OCI-LY7 (cell line): ENCODE results near the gene CTNNA3. TPM values are rescaled to one million over a fixed set of nuclear protein-coding genes. Genes with fewer than 3 reads are reported as not detected.
A peak's percentile ranks its signal among the peaks of the same experiment; 100 is the strongest.

Source experiments
- BruUV-seq: library from RNA; stranded (reverse); fragments of 400-500 nt; replicated peaks from 2 replicates; lab custom pipeline; 2021; lab: Mats Ljungman, UMichigan
- CTCF ChIA-PET: fragments of 300-600 bp; sonication (Branson Sonifier 250); formaldehyde crosslinking; loops from one replicate; lab custom pipeline; 2022; ENCODE audit warnings: antibody characterized with exemption; ENCODE audit not compliant: unreplicated experiment; lab: Charles Lee
- POLR2A ChIA-PET: fragments of 300-600 bp; sonication (Branson Sonifier 250); formaldehyde crosslinking; loops from one replicate; lab custom pipeline; 2022; ENCODE audit warnings: antibody characterized with exemption; lab: Charles Lee
- DNase-seq: peaks from one replicate; pipeline ENCODE4 v3.0.0-alpha.2; 2015; ENCODE audit warnings: low spot score
- H2AFZ ChIP-seq: fragments of 200-600 bp; sonication (generic), shearing (Covaris generic); 2 replicates; pipeline ENCODE4 v1.6.1; 2014; ENCODE audit warnings: mild to moderate bottlenecking, antibody characterized with exemption, low read length, moderate library complexity
- H3K27ac ChIP-seq: fragments of 200-600 bp; sonication (generic); 2 replicates; pipeline ENCODE4 v1.5.1; 2014; ENCODE audit warnings: mixed run types, low read depth, mild to moderate bottlenecking, moderate library complexity, low read length, inconsistent platforms; ENCODE audit not compliant: poor library complexity, severe bottlenecking
- H3K36me3 ChIP-seq: fragments of 200-600 bp; sonication (generic); 2 replicates; pipeline ENCODE4 v1.6.1; 2014; ENCODE audit warnings: mild to moderate bottlenecking, antibody characterized with exemption, low read length, moderate library complexity, mixed read lengths; ENCODE audit not compliant: insufficient read depth
- H3K4me1 ChIP-seq: fragments of 200-600 bp; sonication (generic); 2 replicates; pipeline ENCODE4 v1.5.1; 2014; ENCODE audit warnings: mild to moderate bottlenecking, low read length; ENCODE audit not compliant: insufficient read depth, poor library complexity, severe bottlenecking
- H3K4me2 ChIP-seq: fragments of 200-600 bp; sonication (generic); 2 replicates; pipeline ENCODE4 v1.6.1; 2014; ENCODE audit warnings: mild to moderate bottlenecking, low read length
- H3K4me3 ChIP-seq: fragments of 200-600 bp; sonication (generic); 2 replicates; pipeline ENCODE4 v1.5.1; 2014; ENCODE audit warnings: mild to moderate bottlenecking, low read depth, low read length; ENCODE audit not compliant: poor library complexity, severe bottlenecking
- H3K79me2 ChIP-seq: fragments of 200-600 bp; sonication (generic); 2 replicates; pipeline ENCODE4 v1.6.1; 2016; ENCODE audit warnings: low read depth, mild to moderate bottlenecking, low read length, moderate library complexity, mixed read lengths; ENCODE audit not compliant: insufficient read depth
- H3K9me2 ChIP-seq: fragments of 200-600 bp; sonication (generic); 2 replicates; pipeline ENCODE4 v1.6.1; 2016; ENCODE audit warnings: mild to moderate bottlenecking, low read length, mixed read lengths; ENCODE audit not compliant: insufficient read depth
- H3K9me3 ChIP-seq: fragments of 200-600 bp; sonication (generic); 2 replicates; pipeline ENCODE4 v1.6.1; 2014; ENCODE audit warnings: mild to moderate bottlenecking, mixed run types, low read length, mixed read lengths
- H4K20me1 ChIP-seq: fragments of 200-600 bp; sonication (generic); 2 replicates; pipeline ENCODE4 v1.6.1; 2014; ENCODE audit warnings: mild to moderate bottlenecking, antibody characterized with exemption, low read length, moderate library complexity, mixed read lengths; ENCODE audit not compliant: insufficient read depth
- EZH2phosphoT487 ChIP-seq: fragments of 200-600 bp; sonication (generic); IDR thresholded peaks from 2 replicates; pipeline ENCODE4 v1.6.1; 2018; ENCODE audit warnings: low read depth, borderline replicate concordance, mild to moderate bottlenecking, mixed run types, antibody characterized with exemption, low read length, moderate library complexity, mixed read lengths
- intact Hi-C: fragments of 100-400 bp; cut with micrococcal nuclease; formaldehyde crosslinking; loops from one replicate; pipeline ENCODE4 v1.10.0; 2022; ENCODE audit not compliant: unreplicated experiment
- total RNA-seq, 2 experiments: library from RNA; depleted of rRNA in 1 of 2; stranded (reverse); fragments of >200 nt in 1 of 2; shearing (Covaris generic) in 1 of 2; gene quantifications; 2 replicates each; pipeline ENCODE4 v1.2.3, GENCODE V29; 2014 to 2022
- TF ChIP-seq, protein P1 (sequence below): fragments of 200-600 bp; sonication (generic); conservative IDR thresholded peaks from 2 replicates; pipeline ENCODE4 v1.5.1; 2014; ENCODE audit warnings: mild to moderate bottlenecking, antibody characterized with exemption, low read length, moderate library complexity, mixed read lengths

Gene CTNNA3
- total RNA-seq, 2 experiments from 2014 or later = not detected

DNA sequence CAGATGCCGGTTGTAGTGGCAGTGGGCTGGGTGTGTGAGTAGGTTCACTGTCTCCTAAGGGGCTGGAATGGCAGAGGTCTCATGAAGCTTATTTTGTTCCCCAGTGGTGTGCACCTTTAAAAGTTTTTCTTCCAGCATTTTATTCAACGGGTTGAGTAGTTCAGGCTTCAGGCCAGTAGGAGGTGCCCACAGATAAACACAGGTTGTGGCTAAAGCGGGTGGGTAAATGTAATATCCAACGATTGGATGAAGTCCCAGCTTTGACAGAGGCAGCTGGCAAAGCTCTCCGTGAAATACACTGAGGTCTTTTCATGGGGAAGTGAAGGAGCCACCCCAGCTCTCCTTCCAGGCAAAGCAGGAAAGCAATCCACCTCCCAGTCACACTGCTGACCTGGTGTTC, 1109.9 kb downstream of the CTNNA3 start:
- intact Hi-C loops = no loop called here
- no peak overlapping the region for H2AFZ ChIP-seq
- H3K9me3 ChIP-seq = no peaks in the 10 kb centered on the region
- no peaks in the 10 kb centered on the region for H3K9me2 ChIP-seq
- H3K4me1 ChIP-seq = no peaks in the 10 kb centered on the region
- H3K4me2 ChIP-seq = no peak overlapping the region
- H3K36me3 ChIP-seq = no peaks in the 10 kb centered on the region
- POLR2A ChIA-PET = interaction anchor here (0.8 kb wide), 1 partner anchor 9 kb away, joined by 3 read pairs; no protein-coding TSS in a partner anchor
- TF ChIP-seq, protein P1, sequence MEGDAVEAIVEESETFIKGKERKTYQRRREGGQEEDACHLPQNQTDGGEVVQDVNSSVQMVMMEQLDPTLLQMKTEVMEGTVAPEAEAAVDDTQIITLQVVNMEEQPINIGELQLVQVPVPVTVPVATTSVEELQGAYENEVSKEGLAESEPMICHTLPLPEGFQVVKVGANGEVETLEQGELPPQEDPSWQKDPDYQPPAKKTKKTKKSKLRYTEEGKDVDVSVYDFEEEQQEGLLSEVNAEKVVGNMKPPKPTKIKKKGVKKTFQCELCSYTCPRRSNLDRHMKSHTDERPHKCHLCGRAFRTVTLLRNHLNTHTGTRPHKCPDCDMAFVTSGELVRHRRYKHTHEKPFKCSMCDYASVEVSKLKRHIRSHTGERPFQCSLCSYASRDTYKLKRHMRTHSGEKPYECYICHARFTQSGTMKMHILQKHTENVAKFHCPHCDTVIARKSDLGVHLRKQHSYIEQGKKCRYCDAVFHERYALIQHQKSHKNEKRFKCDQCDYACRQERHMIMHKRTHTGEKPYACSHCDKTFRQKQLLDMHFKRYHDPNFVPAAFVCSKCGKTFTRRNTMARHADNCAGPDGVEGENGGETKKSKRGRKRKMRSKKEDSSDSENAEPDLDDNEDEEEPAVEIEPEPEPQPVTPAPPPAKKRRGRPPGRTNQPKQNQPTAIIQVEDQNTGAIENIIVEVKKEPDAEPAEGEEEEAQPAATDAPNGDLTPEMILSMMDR = 0 out of 2 replicates have a peak, but pooled peaks have one; percentile 16
- TF ChIP-seq EZH2phosphoT487 = no peak
- no peak for DNase-seq
- CTCF ChIA-PET = no interaction called here
- no TSS peak for BruUV-seq
- no peaks in the 10 kb centered on the region for H3K79me2 ChIP-seq
- H3K27ac ChIP-seq = no peak overlapping the region
- no peak overlapping the region for H3K4me3 ChIP-seq
- H4K20me1 ChIP-seq = no peaks in the 10 kb centered on the region

DNA sequence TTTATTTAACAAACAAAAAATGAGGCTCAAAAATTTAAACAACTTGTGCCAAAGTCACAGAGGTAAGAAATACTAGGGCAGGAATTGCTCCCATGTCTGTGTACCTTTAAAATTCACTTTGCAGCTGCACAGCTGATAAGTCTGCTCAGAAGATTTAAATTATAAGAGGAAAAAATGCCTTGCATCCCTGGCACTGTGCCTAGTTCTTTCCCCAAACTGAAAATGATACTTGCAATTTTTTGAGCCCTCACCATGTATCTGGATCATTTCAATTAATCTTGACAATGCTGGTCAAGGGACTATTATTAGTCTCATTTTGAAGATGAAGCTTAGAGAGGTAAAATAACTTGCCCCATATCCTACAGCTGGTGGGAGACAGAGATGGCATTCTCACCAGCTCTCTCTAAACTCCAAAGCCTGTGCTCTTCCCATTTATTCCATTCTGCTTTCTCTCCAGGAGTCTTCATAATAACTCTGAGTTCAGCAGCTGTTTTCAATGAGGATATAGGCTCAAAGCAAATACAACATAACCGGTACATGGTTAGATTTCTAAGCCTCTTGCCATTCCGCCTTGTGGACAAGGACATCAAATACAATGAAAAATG, 1120.6 kb downstream of the CTNNA3 start:
- intact Hi-C loops = no loop called here
- POLR2A ChIA-PET = interaction anchor here (0.6 to 1.0 kb wide), 3 partner anchors 24 to 201 kb away, joined by 3 to 5 read pairs (median 3); no protein-coding TSS in a partner anchor

DNA sequence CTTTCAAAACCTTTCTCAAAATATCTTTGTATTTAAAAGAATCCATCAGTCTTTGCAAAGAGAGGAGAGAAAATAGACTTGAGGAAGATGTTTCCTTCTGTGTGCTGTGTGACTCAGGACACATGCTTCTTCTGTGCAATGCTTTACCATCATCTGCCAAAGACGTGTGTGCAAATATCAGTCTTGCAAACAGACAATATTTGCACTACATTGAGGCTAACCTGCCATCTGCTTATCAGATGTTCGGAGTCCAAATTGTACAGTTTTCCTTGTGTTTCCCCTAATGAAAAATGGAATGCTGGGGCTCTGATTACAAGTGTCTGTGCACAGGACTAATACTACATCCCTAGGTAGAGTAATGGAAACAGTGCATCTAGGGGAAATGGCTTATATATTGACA, 1123.3 kb downstream of the CTNNA3 start:
- Histone ChIP-seq H3K4me2 (no peak overlapping the region), H3K9me2 (no peaks in the 10 kb centered on the region), H3K27ac (no peak overlapping the region), H3K36me3 (no peaks in the 10 kb centered on the region), H3K4me1 (no peaks in the 10 kb centered on the region), H3K79me2 (no peaks in the 10 kb centered on the region), H2AFZ (no peak overlapping the region), H4K20me1 (no peaks in the 10 kb centered on the region), H3K9me3 (no peaks in the 10 kb centered on the region), H3K4me3 (no peak overlapping the region)
- intact Hi-C loops = no loop called here
- BruUV-seq = no TSS peak
- DNase-seq = no peak
- ChIA-PET CTCF (no interaction called here), POLR2A (no interaction called here)
- TF ChIP-seq EZH2phosphoT487 = no peak

More for the DNA sequence above, 1120.6 kb downstream of the CTNNA3 start:
- no peaks in the 10 kb centered on the region for H3K36me3 ChIP-seq
- no peaks in the 10 kb centered on the region for H4K20me1 ChIP-seq
- no peaks in the 10 kb centered on the region for H3K4me1 ChIP-seq
- no peak for DNase-seq
- CTCF ChIA-PET = no interaction called here
- no peaks in the 10 kb centered on the region for H3K79me2 ChIP-seq
- H3K27ac ChIP-seq = no peak overlapping the region
- no peaks in the 10 kb centered on the region for H3K9me2 ChIP-seq
- H3K9me3 ChIP-seq = no peaks in the 10 kb centered on the region
- no peak for TF ChIP-seq EZH2phosphoT487
- TF ChIP-seq, protein P1 = no peak
- H2AFZ ChIP-seq = no peak overlapping the region
- H3K4me3 ChIP-seq = no peak overlapping the region
- H3K4me2 ChIP-seq = no peak overlapping the region
- no TSS peak for BruUV-seq
